HepG2 (cell line): ENCODE measurements around the gene CNGA2. TPM values are rescaled to one million over a fixed set of nuclear protein-coding genes. Genes with fewer than 3 reads are reported as not detected.

ENCODE experiments used
- ATAC-seq: fragments of 200-7000 bp; cut with Tn5 transposase; 3 replicates; pipeline ENCODE4 v1.9.1; 2020; ENCODE audit warnings: mild to moderate bottlenecking, moderate library complexity
- BruUV-seq: library from RNA; stranded (reverse); fragments of 400-500 nt; replicated peaks from 2 replicates; lab custom pipeline; 2021; lab: Mats Ljungman, UMichigan
- CTCF ChIA-PET: fragments of 300-600 bp; formaldehyde crosslinking; extraction: SDS; loops from one replicate; lab custom pipeline; 2021; ENCODE audit warnings: low total read pairs, inconsistent platforms, low intra/inter-chr PET ratio; lab: Yijun Ruan, JAX
- POLR2A ChIA-PET: fragments of 350-600 bp; sonication (Branson Sonifier 250); formaldehyde crosslinking; loops from one replicate; lab custom pipeline; 2020; ENCODE audit warnings: antibody characterized with exemption, inconsistent platforms; lab: Yijun Ruan, JAX
- DNase-seq: peaks from one replicate; pipeline ENCODE4 v3.0.0-alpha.2; 2015; ENCODE audit warnings: low spot score
- FAIRE-seq: peaks from 3 replicates; lab custom pipeline; 2011; peaks lifted over from hg19 to GRCh38; lab: Jason Lieb, UNC
- H2AFZ ChIP-seq: one replicate; pipeline ENCODE4 v1.6.1; 2011; ENCODE audit warnings: low read length, inconsistent platforms
- H3K27ac ChIP-seq: fragments of 300-600 bp; 3 replicates; pipeline ENCODE4 v1.8.0; 2011; ENCODE audit warnings: mixed run types, mild to moderate bottlenecking, mixed read lengths, low read length, inconsistent platforms; ENCODE audit not compliant: insufficient read depth; ENCODE audit errors: extremely low read length
- H3K27me3 ChIP-seq, 2 experiments: fragments of 200-600 bp in 1 of 2; 2 replicates in 1 of 2; 3 replicates in 1 of 2; pipeline versions ENCODE4 v1.6.0 to v1.8.0; 2011; ENCODE audit warnings: low read length in 2 of 2, mild to moderate bottlenecking in 2 of 2, moderate library complexity in 2 of 2, inconsistent platforms in 1 of 2; ENCODE audit not compliant: insufficient read depth in 2 of 2, control insufficient read depth in 1 of 2
- H3K36me3 ChIP-seq, 2 experiments: fragments of 200-600 bp in 1 of 2; replicated peaks in 1 of 2; 2 replicates in 1 of 2; 3 replicates in 1 of 2; pipeline versions ENCODE4 v1.5.1 to v1.8.0; 2011; ENCODE audit warnings: low read length in 2 of 2, inconsistent platforms in 1 of 2; ENCODE audit not compliant: insufficient read depth in 2 of 2, control insufficient read depth in 1 of 2
- H3K4me1 ChIP-seq: 2 replicates; pipeline ENCODE4 v1.5.1; 2012; ENCODE audit warnings: low read length, inconsistent platforms; ENCODE audit not compliant: insufficient read depth
- H3K4me2 ChIP-seq: 2 replicates; pipeline ENCODE4 v1.6.0; 2011; ENCODE audit warnings: low read depth, low read length, inconsistent platforms
- H3K4me3 ChIP-seq, 3 experiments: fragments of 200-600 bp in 1 of 3; sonication (generic), shearing (Covaris generic) in 1 of 3; replicated peaks in 1 of 3; 2 replicates each; pipeline ENCODE4 v1.5.1; 2011 to 2016; ENCODE audit warnings: low read length in 3 of 3, inconsistent platforms in 2 of 3, low read depth in 2 of 3, mild to moderate bottlenecking in 2 of 3, control low read depth in 1 of 3, mixed read lengths in 1 of 3; ENCODE audit not compliant: insufficient read depth in 1 of 3
- H3K79me2 ChIP-seq: one replicate; pipeline ENCODE4 v1.6.1; 2011; ENCODE audit warnings: low read length, inconsistent platforms; ENCODE audit not compliant: insufficient read depth
- H3K9ac ChIP-seq: 2 replicates; pipeline ENCODE4 v1.6.0; 2011; ENCODE audit warnings: mild to moderate bottlenecking, low read depth, low read length, inconsistent platforms; ENCODE audit not compliant: insufficient read depth
- H3K9me3 ChIP-seq: 2 replicates; pipeline ENCODE4 v1.5.1; 2012; ENCODE audit warnings: mild to moderate bottlenecking, low read length
- H4K20me1 ChIP-seq: 2 replicates; pipeline ENCODE4 v1.6.0; 2011; ENCODE audit warnings: inconsistent platforms, mild to moderate bottlenecking, low read length, moderate library complexity; ENCODE audit not compliant: insufficient read depth
- MAFK ChIP-seq, 2 experiments: IDR thresholded peaks in 1 of 2; conservative IDR thresholded peaks in 1 of 2; 2 replicates each; pipeline ENCODE4 v1.6.1; 2011; ENCODE audit warnings: improper control_type of control experiment in 2 of 2, low read length in 2 of 2
- MED13 ChIP-seq: sonication (generic); formaldehyde crosslinking; IDR thresholded peaks from 2 replicates; pipeline ENCODE4 v1.5.0; 2020; ENCODE audit warnings: missing genetic modification reagents
- ZNF276 ChIP-seq: sonication (generic); formaldehyde crosslinking; IDR thresholded peaks from 2 replicates; pipeline ENCODE4 v1.4.0; 2020; ENCODE audit warnings: mild to moderate bottlenecking, low read depth, missing genetic modification reagents
- WGBS: methylation state at CpG from one replicate; pipeline ENCODE4 v1.1.6; 2017; ENCODE audit warnings: low lambda C conversion rate; 5-methylcytosine and 5-hydroxymethylcytosine counted together
- in situ Hi-C: cut with HindIII; loops from 2 replicates; pipeline ENCODE4 v1.10.0; 2017; ENCODE audit warnings: low pct_unique_long_range_greater_than_20kb; ENCODE audit not compliant: extremely low pct_ligation_motif_present
- intact Hi-C: fragments of 100-400 bp; cut with micrococcal nuclease; formaldehyde crosslinking; loops from one replicate; pipeline ENCODE4 v1.10.0; 2022; ENCODE audit not compliant: unreplicated experiment
- polyA plus RNA-seq, 8 experiments: library from polyadenylated mRNA; depleted of rRNA in 3 of 8; stranded (reverse) in 7 of 8; unstranded in 1 of 8; fragments of >200 nt; fragmentation: Illumina TruSeq in 4 of 8; extraction: Trizol in 4 of 8; gene quantifications; 2 replicates each; pipeline versions ENCODE4 v1.2.1 to v1.2.3, GENCODE V29; 2011 to 2016; ENCODE audit warnings: low read depth in 4 of 8, missing spikeins in 1 of 8, mixed read lengths in 1 of 8; ENCODE audit not compliant: insufficient read depth in 1 of 8
- total RNA-seq, 5 experiments: library from RNA; depleted of rRNA; stranded (reverse); fragments of >200 nt; fragmentation: Illumina TruSeq; extraction: Trizol; gene quantifications; 2 replicates each; pipeline ENCODE4 v1.2.3, GENCODE V29; 2016; ENCODE audit warnings: low read depth in 1 of 5
- TF ChIP-seq, protein P1 (sequence below), 2 experiments: sonication (generic) in 1 of 2; formaldehyde crosslinking in 1 of 2; IDR thresholded peaks; 2 replicates each; pipeline versions ENCODE4 v1.5.1 to v1.6.1; 2011 to 2020; ENCODE audit warnings: borderline replicate concordance in 1 of 2, low read depth in 1 of 2, low read length in 1 of 2, mild to moderate bottlenecking in 1 of 2, missing genetic modification reagents in 1 of 2, moderate library complexity in 1 of 2

CNGA2 gene
- total and polyA plus RNA-seq, 2 of the 13 experiments (the other 11 are each of a cell fraction or from before 2014, with no cell fraction given), result not detected

DNA sequence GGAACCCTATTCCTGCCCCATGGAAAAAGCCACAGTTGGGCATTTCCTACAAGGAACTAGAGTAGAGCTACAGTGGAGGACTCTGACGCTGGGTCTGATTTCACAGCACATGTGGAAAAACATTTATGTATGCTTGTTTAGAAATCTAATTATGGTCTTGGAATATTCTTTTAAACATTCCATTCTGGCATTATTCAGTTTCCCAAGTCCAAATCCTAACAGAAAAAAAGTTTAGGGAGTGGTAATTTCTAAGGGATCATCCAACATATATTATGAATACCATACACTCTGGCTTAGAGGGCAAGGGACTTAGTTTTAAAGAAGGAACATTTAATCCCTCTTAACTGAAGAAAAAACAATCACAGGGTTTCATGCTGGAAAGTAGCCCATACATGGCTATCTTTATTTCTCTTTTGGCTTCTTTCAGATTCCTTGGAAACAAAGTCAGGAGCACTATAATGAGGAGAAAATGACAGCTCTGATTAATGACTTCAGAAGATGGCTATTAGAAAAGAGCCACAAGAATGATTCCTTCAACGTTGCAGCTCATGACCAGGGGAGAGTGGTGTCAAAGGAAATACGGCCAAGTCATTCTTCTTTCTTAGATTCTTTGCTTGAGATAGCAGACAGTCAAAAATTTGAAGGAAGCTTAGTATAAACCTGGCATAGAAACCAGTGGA, 56.1 kb downstream of the CNGA2 start:
- BruUV-seq, result no TSS peak

More for the DNA sequence above, 56.1 kb downstream of the CNGA2 start:
- Histone ChIP-seq H3K79me2 (no peaks in the 10 kb centered on the region), H3K4me1 (no peaks in the 10 kb centered on the region), H2AFZ (no peak overlapping the region), H3K27me3 (no peaks in the 10 kb centered on the region), H3K9ac (no peak overlapping the region), H3K27ac (no peak overlapping the region), H3K36me3 (no peaks in the 10 kb centered on the region), H4K20me1 (no peaks in the 10 kb centered on the region), H3K4me3 (no peak overlapping the region), H3K4me2 (no peak overlapping the region), H3K9me3 (no peaks in the 10 kb centered on the region)
- ChIA-PET POLR2A (no interaction called here), CTCF (no interaction called here)
- no peak for ATAC-seq
- intact Hi-C loops, result no loop called here
- no peak for FAIRE-seq
- 0% methylated on average over 3 of the region's 3 CpGs for WGBS
- in situ Hi-C loops, result no loop called here
- TF ChIP-seq MAFK (conservative IDR thresholded peaks at IDR 0.05 in 1 of 2, IDR thresholded peaks at IDR 0.05 in 1 of 2; ENCODE audit: low read length in 2 of 2) (no peak), MED13 (CRISPR knock-in tag) (no peak), ZNF276 (CRISPR knock-in tag) (no peak)
- TF ChIP-seq, protein P1, sequence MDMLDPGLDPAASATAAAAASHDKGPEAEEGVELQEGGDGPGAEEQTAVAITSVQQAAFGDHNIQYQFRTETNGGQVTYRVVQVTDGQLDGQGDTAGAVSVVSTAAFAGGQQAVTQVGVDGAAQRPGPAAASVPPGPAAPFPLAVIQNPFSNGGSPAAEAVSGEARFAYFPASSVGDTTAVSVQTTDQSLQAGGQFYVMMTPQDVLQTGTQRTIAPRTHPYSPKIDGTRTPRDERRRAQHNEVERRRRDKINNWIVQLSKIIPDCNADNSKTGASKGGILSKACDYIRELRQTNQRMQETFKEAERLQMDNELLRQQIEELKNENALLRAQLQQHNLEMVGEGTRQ (IDR thresholded peaks at IDR 0.05; ENCODE audit: low read depth, low read length), result no peak
- TF ChIP-seq, protein P1 (CRISPR knock-in tag; IDR thresholded peaks at IDR 0.05; ENCODE audit: borderline replicate concordance), result no peak
- DNase-seq, result no peak
